HEK293 (cell line): ENCODE results near the gene EMD.
A peak's percentile ranks its signal among the peaks of the same experiment; 100 is the strongest.

ENCODE experiments used
- CTCF ChIA-PET: fragments of 350-600 bp; formaldehyde crosslinking; extraction: SDS; loops from one replicate; lab custom pipeline; 2021; ENCODE audit warnings: antibody characterized with exemption; lab: Yijun Ruan, JAX
- POLR2A ChIA-PET: fragments of 300-600 bp; formaldehyde crosslinking; extraction: SDS; loops from one replicate; lab custom pipeline; 2020; ENCODE audit warnings: antibody characterized with exemption, inconsistent platforms; lab: Yijun Ruan, JAX
- H3K27ac ChIP-seq: fragments of 200-500 bp; sonication (Bioruptor generic); 2 replicates; pipeline ENCODE4 v1.5.1; 2014; ENCODE audit warnings: low read depth, low read length, control low read depth, inconsistent platforms; ENCODE audit errors: extremely low read depth
- H3K36me3 ChIP-seq, 2 experiments: fragments of 200-500 bp in 1 of 2; sonication (Bioruptor generic) in 1 of 2; 1 replicate in 1 of 2; 2 replicates in 1 of 2; pipeline ENCODE4 v1.5.1; 2014 to 2017; ENCODE audit warnings: inconsistent platforms in 2 of 2, low read length in 2 of 2; ENCODE audit not compliant: control insufficient read depth in 2 of 2, insufficient read depth in 1 of 2
- H3K4me1 ChIP-seq: fragments of 200-500 bp; sonication (Bioruptor generic); 2 replicates; pipeline ENCODE4 v1.5.1; 2014; ENCODE audit warnings: mild to moderate bottlenecking, low read length, inconsistent platforms; ENCODE audit not compliant: control insufficient read depth, insufficient read depth
- H3K4me3 ChIP-seq: 2 replicates; pipeline ENCODE4 v1.5.1; 2011; ENCODE audit warnings: low read depth, mild to moderate bottlenecking, control low read depth, low read length, moderate library complexity
- H3K9me3 ChIP-seq: fragments of 200-500 bp; sonication (Bioruptor generic); 2 replicates; pipeline ENCODE4 v1.5.1; 2014; ENCODE audit warnings: low read depth, low read length, inconsistent platforms; ENCODE audit not compliant: control insufficient read depth, insufficient read depth
- KLF7 ChIP-seq: fragments of 450-650 bp; formaldehyde crosslinking; IDR thresholded peaks from 2 replicates; pipeline ENCODE4 v1.5.1; 2016; ENCODE audit warnings: missing biosample characterization, missing genetic modification characterization, borderline replicate concordance
- PRDM6 ChIP-seq: fragments of 450-650 bp; formaldehyde crosslinking; IDR thresholded peaks from 2 replicates; pipeline ENCODE4 v1.5.1; 2017; ENCODE audit warnings: missing biosample characterization, missing genetic modification characterization
- SP3 ChIP-seq: fragments of 450-650 bp; formaldehyde crosslinking; IDR thresholded peaks from 2 replicates; pipeline ENCODE4 v1.5.1; 2016; ENCODE audit warnings: missing biosample characterization, missing genetic modification characterization
- WT1 ChIP-seq: fragments of 450-650 bp; formaldehyde crosslinking; IDR thresholded peaks from 2 replicates; pipeline ENCODE4 v1.5.1; 2016; ENCODE audit warnings: missing biosample characterization, missing genetic modification characterization
- YY2 ChIP-seq: fragments of 450-650 bp; formaldehyde crosslinking; IDR thresholded peaks from 2 replicates; pipeline ENCODE4 v1.5.1; 2016; ENCODE audit warnings: missing biosample characterization, missing genetic modification characterization
- ZBTB20 ChIP-seq: fragments of 450-650 bp; formaldehyde crosslinking; IDR thresholded peaks from 2 replicates; pipeline ENCODE4 v1.5.1; 2016; ENCODE audit warnings: missing biosample characterization, missing genetic modification characterization
- ZBTB48 ChIP-seq: fragments of 450-650 bp; formaldehyde crosslinking; IDR thresholded peaks from 2 replicates; pipeline ENCODE4 v1.5.1; 2016; ENCODE audit warnings: missing biosample characterization, missing genetic modification characterization
- ZFHX2 ChIP-seq: fragments of 450-650 bp; formaldehyde crosslinking; conservative IDR thresholded peaks from 2 replicates; pipeline ENCODE4 v1.5.1; 2016; ENCODE audit warnings: missing biosample characterization, missing genetic modification characterization
- ZFP37 ChIP-seq: fragments of 450-650 bp; formaldehyde crosslinking; IDR thresholded peaks from 2 replicates; pipeline ENCODE4 v1.5.1; 2016; ENCODE audit warnings: missing biosample characterization, missing genetic modification characterization
- ZNF155 ChIP-seq: fragments of 450-650 bp; formaldehyde crosslinking; IDR thresholded peaks from 2 replicates; pipeline ENCODE4 v1.5.1; 2016; ENCODE audit warnings: missing biosample characterization, missing genetic modification characterization
- ZNF2 ChIP-seq: fragments of 450-650 bp; formaldehyde crosslinking; IDR thresholded peaks from 2 replicates; pipeline ENCODE4 v1.5.1; 2016; ENCODE audit warnings: missing biosample characterization, missing genetic modification characterization
- ZNF214 ChIP-seq: fragments of 450-650 bp; formaldehyde crosslinking; IDR thresholded peaks from 2 replicates; pipeline ENCODE4 v1.5.1; 2017; ENCODE audit warnings: missing biosample characterization, mild to moderate bottlenecking, missing genetic modification characterization, borderline replicate concordance
- ZNF266 ChIP-seq: fragments of 450-650 bp; formaldehyde crosslinking; IDR thresholded peaks from 2 replicates; pipeline ENCODE4 v1.5.1; 2016; ENCODE audit warnings: missing biosample characterization, missing genetic modification characterization, low read depth
- ZNF391 ChIP-seq: fragments of 450-650 bp; formaldehyde crosslinking; IDR thresholded peaks from 2 replicates; pipeline ENCODE4 v1.5.1; 2016; ENCODE audit warnings: low read depth, missing biosample characterization, missing genetic modification characterization, borderline replicate concordance
- ZNF394 ChIP-seq: fragments of 450-650 bp; formaldehyde crosslinking; IDR thresholded peaks from 2 replicates; pipeline ENCODE4 v1.5.1; 2016; ENCODE audit warnings: missing biosample characterization, missing genetic modification characterization, mild to moderate bottlenecking, moderate library complexity, borderline replicate concordance
- ZNF426 ChIP-seq: fragments of 450-650 bp; formaldehyde crosslinking; IDR thresholded peaks from 2 replicates; pipeline ENCODE4 v1.5.1; 2017; ENCODE audit warnings: missing biosample characterization, missing genetic modification characterization, mild to moderate bottlenecking, inconsistent platforms, moderate library complexity
- ZNF501 ChIP-seq: fragments of 450-650 bp; formaldehyde crosslinking; IDR thresholded peaks from 2 replicates; pipeline ENCODE4 v1.5.1; 2016; ENCODE audit warnings: missing biosample characterization, missing genetic modification characterization
- ZNF529 ChIP-seq: fragments of 450-650 bp; formaldehyde crosslinking; IDR thresholded peaks from 2 replicates; pipeline ENCODE4 v1.5.1; 2017; ENCODE audit warnings: missing genetic modification characterization, missing biosample characterization; ENCODE audit not compliant: insufficient replicate concordance
- ZNF629 ChIP-seq: fragments of 450-650 bp; formaldehyde crosslinking; IDR thresholded peaks from 2 replicates; pipeline ENCODE4 v1.5.1; 2017; ENCODE audit warnings: missing biosample characterization, missing genetic modification characterization
- ZNF76 ChIP-seq: fragments of 450-650 bp; formaldehyde crosslinking; IDR thresholded peaks from 2 replicates; pipeline ENCODE4; 2016; ENCODE audit warnings: low read depth, missing biosample characterization, missing genetic modification characterization, borderline replicate concordance
- ZNF777 ChIP-seq: fragments of 450-650 bp; formaldehyde crosslinking; IDR thresholded peaks from 2 replicates; pipeline ENCODE4 v1.5.1; 2017; ENCODE audit warnings: missing biosample characterization, missing genetic modification characterization, borderline replicate concordance
- ZXDB ChIP-seq: fragments of 450-650 bp; formaldehyde crosslinking; IDR thresholded peaks from 2 replicates; pipeline ENCODE4 v1.5.1; 2016; ENCODE audit warnings: missing biosample characterization, missing genetic modification characterization
- TF ChIP-seq, protein P1 (sequence below): fragments of 450-650 bp; formaldehyde crosslinking; IDR thresholded peaks from 2 replicates; pipeline ENCODE4 v1.5.1; 2016; ENCODE audit warnings: missing biosample characterization, missing genetic modification characterization
- TF ChIP-seq, protein P2 (sequence below): fragments of 450-650 bp; formaldehyde crosslinking; IDR thresholded peaks from 2 replicates; pipeline ENCODE4 v1.5.1; 2016; ENCODE audit warnings: missing biosample characterization, missing genetic modification characterization
- TF ChIP-seq, protein P3 (sequence below): fragments of 450-650 bp; formaldehyde crosslinking; optimal IDR thresholded peaks from 2 replicates; pipeline ENCODE3; 2016; ENCODE audit warnings: missing biosample characterization, mild to moderate bottlenecking, missing genetic modification characterization
- TF ChIP-seq, protein P4 (sequence below): fragments of 450-650 bp; formaldehyde crosslinking; IDR thresholded peaks from 2 replicates; pipeline ENCODE4 v1.5.1; 2016; ENCODE audit warnings: missing biosample characterization, missing genetic modification characterization

EMD gene

GRCh38 chrX:154370300-154371016 lies 8.6 kb upstream of the EMD start (continued):
- TF ChIP-seq, protein P1, sequence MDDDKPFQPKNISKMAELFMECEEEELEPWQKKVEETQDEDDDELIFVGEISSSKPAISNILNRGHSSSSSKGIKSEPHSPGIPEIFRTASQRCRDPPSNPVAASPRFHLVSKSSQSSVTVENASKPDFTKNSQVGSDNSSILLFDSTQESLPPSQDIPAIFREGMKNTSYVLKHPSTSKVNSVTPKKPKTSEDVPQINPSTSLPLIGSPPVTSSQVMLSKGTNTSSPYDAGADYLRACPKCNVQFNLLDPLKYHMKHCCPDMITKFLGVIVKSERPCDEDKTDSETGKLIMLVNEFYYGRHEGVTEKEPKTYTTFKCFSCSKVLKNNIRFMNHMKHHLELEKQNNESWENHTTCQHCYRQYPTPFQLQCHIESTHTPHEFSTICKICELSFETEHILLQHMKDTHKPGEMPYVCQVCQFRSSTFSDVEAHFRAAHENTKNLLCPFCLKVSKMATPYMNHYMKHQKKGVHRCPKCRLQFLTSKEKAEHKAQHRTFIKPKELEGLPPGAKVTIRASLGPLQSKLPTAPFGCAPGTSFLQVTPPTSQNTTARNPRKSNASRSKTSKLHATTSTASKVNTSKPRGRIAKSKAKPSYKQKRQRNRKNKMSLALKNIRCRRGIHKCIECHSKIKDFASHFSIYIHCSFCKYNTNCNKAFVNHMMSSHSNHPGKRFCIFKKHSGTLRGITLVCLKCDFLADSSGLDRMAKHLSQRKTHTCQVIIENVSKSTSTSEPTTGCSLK = no peak
- no peak; the same call in 1 of the 2 replicates for TF ChIP-seq ZNF777 (tag by site-specific recombination)
- no peak for TF ChIP-seq ZNF394 (tag by site-specific recombination)
- TF ChIP-seq PRDM6 (tag by site-specific recombination) = no peak
- no peak; the same call in 1 of the 2 replicates for TF ChIP-seq ZFHX2 (tag by site-specific recombination)
- no peak for TF ChIP-seq ZNF214 (tag by site-specific recombination)
- no peak for TF ChIP-seq ZNF529 (tag by site-specific recombination)
- TF ChIP-seq WT1 (tag by site-specific recombination) = no peak
- TF ChIP-seq, all 188 proteins: peak for 8

- peaks cover 16% of the 10 kb centered on the region for H3K4me1 ChIP-seq
- peak overlapping the region; percentile 93 for H3K27ac ChIP-seq
- POLR2A ChIA-PET = interaction anchor here (0.6 to 4.3 kb wide), 33 partner anchors 9 to 577 kb away, joined by 3 to 48 read pairs (median 5); partner anchors contain the start of genes ATP6AP1, DNASE1L1, EMD and FAM3A
- peak overlapping the region; percentile 68 for H3K4me3 ChIP-seq
- CTCF ChIA-PET = no interaction called here
- no peaks in the 10 kb centered on the region for H3K9me3 ChIP-seq
- H3K36me3 ChIP-seq = peaks cover 0 to 36% of the 10 kb centered on the region in 2 experiments; a peak in 1 of 3 replicates
- TF ChIP-seq WT1 (tag by site-specific recombination) (peak; percentile 40; the same call in 1 of the 2 replicates), ZNF76 (peak; percentile 30; the same call in 1 of the 2 replicates), YY2 (tag by site-specific recombination) (peak; percentile 49; the same call in 1 of the 2 replicates), ZBTB48 (tag by site-specific recombination) (peak; percentile 87), ZNF391 (tag by site-specific recombination) (peak; percentile 95), ZNF2 (tag by site-specific recombination) (peak; percentile 90), SP3 (peak; percentile 97), ZNF426 (tag by site-specific recombination) (no peak), ZBTB20 (tag by site-specific recombination) (no peak), ZFP37 (tag by site-specific recombination) (peak; percentile 57; the same call in 1 of the 2 replicates), ZNF501 (peak; percentile 89), ZNF155 (tag by site-specific recombination) (no peak), ZNF629 (tag by site-specific recombination) (peak; percentile 49; the same call in 1 of the 2 replicates), KLF7 (tag by site-specific recombination) (peak; percentile 65; the same call in 1 of the 2 replicates), ZXDB (tag by site-specific recombination) (peak; percentile 49), ZNF266 (tag by site-specific recombination) (no peak)
- TF ChIP-seq, protein P2, sequence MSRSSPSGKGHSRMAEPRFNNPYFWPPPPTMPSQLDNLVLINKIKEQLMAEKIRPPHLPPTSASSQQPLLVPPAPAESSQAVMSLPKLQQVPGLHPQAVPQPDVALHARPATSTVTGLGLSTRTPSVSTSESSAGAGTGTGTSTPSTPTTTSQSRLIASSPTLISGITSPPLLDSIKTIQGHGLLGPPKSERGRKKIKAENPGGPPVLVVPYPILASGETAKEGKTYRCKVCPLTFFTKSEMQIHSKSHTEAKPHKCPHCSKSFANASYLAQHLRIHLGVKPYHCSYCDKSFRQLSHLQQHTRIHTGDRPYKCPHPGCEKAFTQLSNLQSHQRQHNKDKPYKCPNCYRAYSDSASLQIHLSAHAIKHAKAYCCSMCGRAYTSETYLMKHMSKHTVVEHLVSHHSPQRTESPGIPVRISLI = no peak
- TF ChIP-seq, protein P3, sequence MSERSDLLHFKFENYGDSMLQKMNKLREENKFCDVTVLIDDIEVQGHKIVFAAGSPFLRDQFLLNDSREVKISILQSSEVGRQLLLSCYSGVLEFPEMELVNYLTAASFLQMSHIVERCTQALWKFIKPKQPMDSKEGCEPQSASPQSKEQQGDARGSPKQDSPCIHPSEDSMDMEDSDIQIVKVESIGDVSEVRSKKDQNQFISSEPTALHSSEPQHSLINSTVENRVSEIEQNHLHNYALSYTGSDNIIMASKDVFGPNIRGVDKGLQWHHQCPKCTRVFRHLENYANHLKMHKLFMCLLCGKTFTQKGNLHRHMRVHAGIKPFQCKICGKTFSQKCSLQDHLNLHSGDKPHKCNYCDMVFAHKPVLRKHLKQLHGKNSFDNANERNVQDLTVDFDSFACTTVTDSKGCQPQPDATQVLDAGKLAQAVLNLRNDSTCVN (tag by site-specific recombination) = peak; percentile 87
- TF ChIP-seq, protein P4, sequence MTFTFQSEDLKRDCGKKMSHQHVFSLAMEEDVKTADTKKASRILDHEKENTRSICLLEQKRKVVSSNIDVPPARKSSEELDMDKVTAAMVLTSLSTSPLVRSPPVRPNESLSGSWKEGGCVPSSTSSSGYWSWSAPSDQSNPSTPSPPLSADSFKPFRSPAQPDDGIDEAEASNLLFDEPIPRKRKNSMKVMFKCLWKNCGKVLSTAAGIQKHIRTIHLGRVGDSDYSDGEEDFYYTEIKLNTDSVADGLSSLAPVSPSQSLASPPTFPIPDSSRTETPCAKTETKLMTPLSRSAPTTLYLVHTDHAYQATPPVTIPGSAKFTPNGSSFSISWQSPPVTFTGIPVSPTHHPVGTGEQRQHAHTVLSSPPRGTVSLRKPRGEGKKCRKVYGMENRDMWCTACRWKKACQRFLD = no peak
Observed at GRCh38 chrX:154371017-154371788, 7.9 kb upstream of the EMD start.
